Calu3 (cell line): ENCODE measurements around the gene IQCK. TPM values are rescaled to one million over a fixed set of nuclear protein-coding genes. Genes with fewer than 3 reads are reported as not detected.
A peak's percentile ranks its signal among the peaks of the same experiment; 100 is the strongest.

ENCODE experiments used
- BruUV-seq: library from RNA; stranded (reverse); fragments of 400-500 nt; replicated peaks from 2 replicates; lab custom pipeline; 2021; lab: Mats Ljungman, UMichigan
- CTCF ChIA-PET: fragments of 300-600 bp; sonication (Branson Sonifier 250); formaldehyde crosslinking; loops from one replicate; lab custom pipeline; 2022; ENCODE audit warnings: antibody characterized with exemption; lab: Charles Lee
- DNase-seq: peaks from one replicate; pipeline ENCODE4 v3.0.0; 2022
- H3K27ac Mint-ChIP-seq: one replicate; pipeline ENCODE4 v1.8.0; 2022; ENCODE audit warnings: mixed read lengths; ENCODE audit not compliant: unreplicated experiment
- H3K27me3 Mint-ChIP-seq: one replicate; pipeline ENCODE4 v1.8.0; 2022; ENCODE audit warnings: mixed read lengths; ENCODE audit not compliant: unreplicated experiment
- H3K36me3 Mint-ChIP-seq: one replicate; pipeline ENCODE4 v1.8.0; 2022; ENCODE audit warnings: mild to moderate bottlenecking, moderate library complexity, mixed read lengths; ENCODE audit not compliant: insufficient read depth, unreplicated experiment
- H3K4me1 Mint-ChIP-seq: one replicate; pipeline ENCODE4 v1.8.0; 2022; ENCODE audit warnings: mild to moderate bottlenecking, low read depth, mixed read lengths; ENCODE audit not compliant: unreplicated experiment
- H3K4me3 Mint-ChIP-seq: one replicate; pipeline ENCODE4 v1.8.0; 2022; ENCODE audit warnings: mild to moderate bottlenecking, low read depth, moderate library complexity, mixed read lengths; ENCODE audit not compliant: unreplicated experiment
- H3K9me3 Mint-ChIP-seq: one replicate; pipeline ENCODE4 v1.8.0; 2022; ENCODE audit warnings: low read depth, mixed read lengths; ENCODE audit not compliant: unreplicated experiment
- intact Hi-C: fragments of 100-400 bp; cut with micrococcal nuclease; formaldehyde crosslinking; loops from one replicate; pipeline ENCODE4 v1.10.0; 2022; ENCODE audit not compliant: unreplicated experiment
- total RNA-seq: library from RNA; stranded (reverse); gene quantifications from 2 replicates; pipeline ENCODE4 v1.2.3, GENCODE V29; 2022
- TF ChIP-seq, protein P1 (sequence below): fragments of 200-600 bp; IDR thresholded peaks from one replicate; pipeline ENCODE4 v1.8.0; 2022; ENCODE audit warnings: antibody characterized with exemption; ENCODE audit not compliant: unreplicated experiment

IQCK gene
- total RNA-seq, 1 experiment from 2014 or later: 42.5 TPM

DNA sequence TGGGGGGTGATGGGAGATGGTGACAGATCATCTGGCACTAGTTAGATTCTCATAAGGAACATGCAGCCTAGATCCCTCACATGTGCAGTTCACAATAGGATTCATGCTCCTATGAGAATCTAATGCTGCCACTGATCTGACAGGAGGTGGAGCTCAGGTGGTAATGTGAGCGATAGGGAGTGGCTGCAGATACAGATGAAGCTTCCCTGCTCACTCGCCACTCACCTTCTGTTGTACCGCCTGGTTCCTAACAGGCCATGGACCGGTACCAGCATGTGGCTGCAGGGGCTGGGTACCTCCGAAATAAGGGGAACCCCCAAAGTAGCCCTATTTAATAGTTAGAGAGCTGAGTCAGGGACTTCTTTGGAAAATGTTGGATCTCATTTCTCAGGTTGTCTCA, 106.1 kb downstream of the IQCK start:
- Mint-ChIP-seq H3K27me3 (no peaks in the 10 kb centered on the region), H3K4me3 (no peak overlapping the region), H3K36me3 (peaks cover 12% of the 10 kb centered on the region), H3K27ac (peak overlapping the region; percentile 35), H3K9me3 (no peaks in the 10 kb centered on the region), H3K4me1 (peaks cover 27% of the 10 kb centered on the region)
- no TSS peak for BruUV-seq
- no peak for DNase-seq
- intact Hi-C loops: no loop called here
- TF ChIP-seq, protein P1, sequence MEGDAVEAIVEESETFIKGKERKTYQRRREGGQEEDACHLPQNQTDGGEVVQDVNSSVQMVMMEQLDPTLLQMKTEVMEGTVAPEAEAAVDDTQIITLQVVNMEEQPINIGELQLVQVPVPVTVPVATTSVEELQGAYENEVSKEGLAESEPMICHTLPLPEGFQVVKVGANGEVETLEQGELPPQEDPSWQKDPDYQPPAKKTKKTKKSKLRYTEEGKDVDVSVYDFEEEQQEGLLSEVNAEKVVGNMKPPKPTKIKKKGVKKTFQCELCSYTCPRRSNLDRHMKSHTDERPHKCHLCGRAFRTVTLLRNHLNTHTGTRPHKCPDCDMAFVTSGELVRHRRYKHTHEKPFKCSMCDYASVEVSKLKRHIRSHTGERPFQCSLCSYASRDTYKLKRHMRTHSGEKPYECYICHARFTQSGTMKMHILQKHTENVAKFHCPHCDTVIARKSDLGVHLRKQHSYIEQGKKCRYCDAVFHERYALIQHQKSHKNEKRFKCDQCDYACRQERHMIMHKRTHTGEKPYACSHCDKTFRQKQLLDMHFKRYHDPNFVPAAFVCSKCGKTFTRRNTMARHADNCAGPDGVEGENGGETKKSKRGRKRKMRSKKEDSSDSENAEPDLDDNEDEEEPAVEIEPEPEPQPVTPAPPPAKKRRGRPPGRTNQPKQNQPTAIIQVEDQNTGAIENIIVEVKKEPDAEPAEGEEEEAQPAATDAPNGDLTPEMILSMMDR: no peak
- CTCF ChIA-PET: interaction anchor here (0.7 kb wide), 1 partner anchor 240 kb away, joined by 4 read pairs; no protein-coding TSS in a partner anchor

DNA sequence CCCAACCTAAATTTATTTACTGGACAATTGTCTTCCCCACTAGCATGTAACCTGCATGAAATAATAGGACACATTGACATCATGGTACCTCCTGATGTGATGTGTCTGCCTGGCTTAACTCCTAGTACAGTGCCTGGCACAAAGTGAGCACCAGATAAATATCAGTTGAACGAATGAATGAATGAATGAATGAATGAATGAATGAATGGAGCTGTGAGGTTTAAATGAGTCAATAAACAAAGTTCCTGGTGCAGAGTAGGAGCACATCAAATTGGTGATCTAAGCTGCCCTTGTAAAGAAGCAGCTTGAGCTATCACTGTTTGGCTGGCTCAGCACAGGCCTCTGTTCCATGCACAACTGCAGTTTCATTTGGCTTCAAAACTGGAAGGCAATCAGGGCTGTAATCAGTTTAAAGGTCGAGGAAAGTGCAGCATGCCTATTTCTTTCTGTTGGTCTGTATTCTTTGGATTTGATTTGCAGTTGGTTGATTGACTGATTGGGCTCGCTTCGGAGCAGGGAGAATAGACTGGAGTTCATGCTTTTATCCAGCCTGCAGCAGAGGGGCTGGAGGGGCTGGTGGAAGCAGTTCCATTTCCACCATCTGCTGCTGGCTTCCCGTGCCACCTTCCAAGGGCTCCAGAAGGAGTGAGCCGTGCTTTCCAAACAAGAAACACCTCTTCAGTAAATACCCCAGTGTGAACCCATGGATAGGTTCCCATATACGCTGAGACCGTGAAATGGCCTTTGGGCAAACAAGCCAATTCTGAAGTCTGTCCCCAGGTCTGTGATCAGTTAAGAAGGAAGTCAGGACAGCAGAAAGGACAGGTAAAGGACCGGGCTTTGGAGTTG, 112.0 kb downstream of the IQCK start:
- H3K27ac Mint-ChIP-seq: no peak overlapping the region
- no TSS peak for BruUV-seq
- no peak overlapping the region for H3K4me3 Mint-ChIP-seq
- CTCF ChIA-PET: interaction anchor here (0.5 to 0.6 kb wide), 2 partner anchors 166 to 289 kb away, joined by 3 to 4 read pairs; no protein-coding TSS in a partner anchor
- H3K4me1 Mint-ChIP-seq: peaks cover 30% of the 10 kb centered on the region
- no peak for DNase-seq
- TF ChIP-seq, protein P1: no peak
- no peaks in the 10 kb centered on the region for H3K27me3 Mint-ChIP-seq
- peaks cover 17% of the 10 kb centered on the region for H3K36me3 Mint-ChIP-seq
- intact Hi-C loops: no loop called here
- no peaks in the 10 kb centered on the region for H3K9me3 Mint-ChIP-seq

DNA sequence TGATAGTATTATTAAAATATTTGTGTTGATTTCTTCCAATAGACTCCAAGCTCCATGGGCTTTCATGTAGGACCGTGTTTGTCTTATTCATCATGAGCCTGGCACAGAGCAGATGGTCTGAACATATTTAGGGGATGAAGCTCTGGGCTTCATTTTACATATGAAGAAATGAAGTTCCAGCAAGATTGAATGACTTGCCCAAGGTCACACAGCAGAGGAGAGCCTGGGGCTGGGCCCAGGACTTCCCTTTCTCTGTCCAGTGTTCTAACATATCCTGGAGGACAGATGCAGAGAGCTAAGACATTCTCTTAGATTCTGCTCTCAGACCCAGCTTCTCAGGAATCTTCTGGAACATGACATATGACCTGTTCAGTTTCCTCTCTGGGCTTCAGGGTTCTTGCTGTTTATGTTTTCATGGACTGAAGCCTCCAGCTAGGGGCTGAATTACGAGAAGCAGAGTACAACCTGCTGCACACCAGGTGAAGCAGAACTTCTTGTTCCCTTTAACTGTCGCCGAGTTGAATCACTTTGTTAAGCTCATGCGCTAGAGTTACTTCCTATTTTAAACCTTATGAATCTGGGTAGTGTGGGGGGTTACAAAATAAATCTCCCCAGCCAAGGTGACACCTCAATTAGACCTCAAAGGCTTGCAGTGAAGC, 113.0 kb downstream of the IQCK start:
- Mint-ChIP-seq H3K4me3 (no peak overlapping the region), H3K27ac (no peak overlapping the region), H3K36me3 (peaks cover 16% of the 10 kb centered on the region), H3K9me3 (no peaks in the 10 kb centered on the region), H3K27me3 (no peaks in the 10 kb centered on the region), H3K4me1 (peaks cover 27% of the 10 kb centered on the region)
- CTCF ChIA-PET: interaction anchor here (0.5 to 1.0 kb wide), 3 partner anchors 11 to 229 kb away, joined by 3 to 9 read pairs (median 3); no protein-coding TSS in a partner anchor
- intact Hi-C loops: no loop called here
- BruUV-seq: no TSS peak
- TF ChIP-seq, protein P1: no peak
- no peak for DNase-seq

DNA sequence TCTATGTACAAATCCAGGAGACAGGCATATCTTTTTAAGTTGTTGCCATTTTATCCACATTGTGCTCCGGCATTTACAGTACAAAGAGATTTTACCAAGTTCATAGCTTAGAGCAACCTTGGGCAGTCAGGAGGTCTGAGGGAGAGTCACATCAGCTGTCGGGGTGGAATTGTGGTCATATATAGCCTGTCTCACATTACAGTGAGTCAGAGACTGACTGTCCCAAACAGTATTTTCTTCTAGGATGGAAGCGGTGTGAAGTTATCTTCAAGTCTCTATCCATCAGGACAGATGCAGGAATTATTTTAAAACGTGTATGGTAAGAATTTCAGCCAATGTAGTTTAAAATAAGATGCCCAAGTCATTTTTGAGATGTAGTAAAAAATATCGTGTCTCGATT, 113.6 kb downstream of the IQCK start:
- H3K27me3 Mint-ChIP-seq: no peaks in the 10 kb centered on the region
- no TSS peak for BruUV-seq
- peak; percentile 27 for DNase-seq
- TF ChIP-seq, protein P1: no peak
- H3K4me1 Mint-ChIP-seq: peaks cover 27% of the 10 kb centered on the region
- no peak overlapping the region for H3K4me3 Mint-ChIP-seq
- CTCF ChIA-PET: interaction anchor here (0.5 to 1.0 kb wide), 4 partner anchors 12 to 1347 kb away, joined by 3 to 9 read pairs (median 3); no protein-coding TSS in a partner anchor
- H3K27ac Mint-ChIP-seq: no peak overlapping the region
- no peaks in the 10 kb centered on the region for H3K9me3 Mint-ChIP-seq
- peaks cover 16% of the 10 kb centered on the region for H3K36me3 Mint-ChIP-seq
- intact Hi-C loops: no loop called here
